Measurements from ENCODE around the gene CKS1B. TPM values are rescaled to one million over a fixed set of nuclear protein-coding genes. Genes with fewer than 3 reads are reported as not detected.

CKS1B gene
- total RNA-seq, 5 donors from 2014 or later (not counting 1 experiment from before 2014, with no cell fraction given), result 7.9 to 11.8 (median 10.3) TPM

- peaks cover 4 to 6% of the 10 kb centered on the region in 2 experiments for H3K4me1 ChIP-seq (ENCODE audit: control insufficient read depth in 1 of 2, extremely low read depth in 1 of 2, insufficient read depth in 2 of 2, low read length in 2 of 2)
- peaks cover 13 to 34% (median 25%) of the 10 kb centered on the region in 3 donors for H3K4me1 Mint-ChIP-seq
- H3K27ac Mint-ChIP-seq, result no peak overlapping the region
- H3K4me3 Mint-ChIP-seq, result no peak overlapping the region
- H3K27me3 Mint-ChIP-seq, result no peaks in the 10 kb centered on the region
- WGBS (ENCODE audit: insufficient coverage), result 91% methylated on average over 5 of the region's 5 CpGs
- H3K27me3 ChIP-seq (replicated peaks in 1 of 2; ENCODE audit: control insufficient read depth in 2 of 2, extremely low read depth in 1 of 2, insufficient read depth in 2 of 2, low read length in 1 of 2), result peaks cover 0 to 2% of the 10 kb centered on the region in 2 experiments
- H3K27ac ChIP-seq (ENCODE audit: low read length), result no peak overlapping the region
- ATAC-seq (replicated peaks in 1 of 4) (no peak), DNase-seq (no peak)
- H3K9me3 ChIP-seq, result no peaks in the 10 kb centered on the region
- H3K36me3 Mint-ChIP-seq, result no peaks in the 10 kb centered on the region
- H3K36me3 ChIP-seq (ENCODE audit: control insufficient read depth in 2 of 2, extremely low read depth in 1 of 2, insufficient read depth in 1 of 2, low read length in 1 of 2), result no peaks in the 10 kb centered on the region
- CTCF ChIA-PET, result interaction anchor here in 1 of 2 donors (0.6 kb wide), 1 partner anchor 90 kb away, joined by 3 read pairs; no protein-coding TSS in a partner anchor
- POLR2A ChIA-PET, result interaction anchor here in 1 of 2 donors (0.5 kb wide), 1 partner anchor 24 kb away, joined by 4 read pairs; no protein-coding TSS in a partner anchor
- H3K4me3 ChIP-seq (ENCODE audit: control insufficient read depth in 1 of 2, extremely low read depth in 1 of 2, low read length in 1 of 2), result no peak overlapping the region
- H3K9me3 Mint-ChIP-seq, result no peaks in the 10 kb centered on the region
Measured at GRCh38 chr1:155023627-155024026, 49.1 kb downstream of the CKS1B start.

- peaks cover 10 to 29% (median 19%) of the 10 kb centered on the region in 3 donors for H3K4me1 Mint-ChIP-seq
- ATAC-seq (replicated peaks in 1 of 4), result no peak
- H3K4me3 Mint-ChIP-seq, result no peak overlapping the region
- Histone ChIP-seq H3K9me3 (no peaks in the 10 kb centered on the region), H3K27ac (ENCODE audit: low read length) (no peak overlapping the region), H3K36me3 (ENCODE audit: control insufficient read depth in 2 of 2, extremely low read depth in 1 of 2, insufficient read depth in 1 of 2, low read length in 1 of 2) (no peaks in the 10 kb centered on the region), H3K27me3 (replicated peaks in 1 of 2; ENCODE audit: control insufficient read depth in 2 of 2, extremely low read depth in 1 of 2, insufficient read depth in 2 of 2, low read length in 1 of 2) (peaks cover 0 to 2% of the 10 kb centered on the region in 2 experiments), H3K4me3 (ENCODE audit: control insufficient read depth in 1 of 2, extremely low read depth in 1 of 2, low read length in 1 of 2) (no peak overlapping the region), H3K4me1 (ENCODE audit: control insufficient read depth in 1 of 2, extremely low read depth in 1 of 2, insufficient read depth in 2 of 2, low read length in 2 of 2) (peaks cover 1 to 6% of the 10 kb centered on the region in 2 experiments)
- no peak for DNase-seq
- H3K36me3 Mint-ChIP-seq, result no peaks in the 10 kb centered on the region
- H3K9me3 Mint-ChIP-seq, result no peaks in the 10 kb centered on the region
- CTCF ChIA-PET, result interaction anchor here in 1 of 2 donors (0.7 kb wide), 1 partner anchor 37 kb away, joined by 5 read pairs; no protein-coding TSS in a partner anchor
- 93% methylated on average over 7 of the region's 9 CpGs for WGBS (ENCODE audit: insufficient coverage)
- POLR2A ChIA-PET, result no interaction called here
- no peaks in the 10 kb centered on the region for H3K27me3 Mint-ChIP-seq
- no peak overlapping the region for H3K27ac Mint-ChIP-seq
Measured at GRCh38 chr1:155024315-155024714, 49.8 kb downstream of the CKS1B start.

- no peak overlapping the region for H3K4me3 ChIP-seq (ENCODE audit: control insufficient read depth in 1 of 2, extremely low read depth in 1 of 2, low read length in 1 of 2)
- Mint-ChIP-seq H3K36me3 (no peaks in the 10 kb centered on the region), H3K4me1 (peaks cover 2 to 17% (median 11%) of the 10 kb centered on the region in 3 donors), H3K4me3 (no peak overlapping the region), H3K27ac (no peak overlapping the region), H3K9me3 (no peaks in the 10 kb centered on the region), H3K27me3 (peaks cover 0 to 1% of the 10 kb centered on the region in 2 donors)
- no peaks in the 10 kb centered on the region for H3K36me3 ChIP-seq (ENCODE audit: control insufficient read depth in 2 of 2, extremely low read depth in 1 of 2, insufficient read depth in 1 of 2, low read length in 1 of 2)
- H3K9me3 ChIP-seq, result no peaks in the 10 kb centered on the region
- 75% methylated on average over 8 of the region's 9 CpGs for WGBS (ENCODE audit: insufficient coverage)
- peaks cover 0 to 6% of the 10 kb centered on the region in 2 experiments for H3K4me1 ChIP-seq (ENCODE audit: control insufficient read depth in 1 of 2, extremely low read depth in 1 of 2, insufficient read depth in 2 of 2, low read length in 2 of 2)
- DNase-seq (no peak), ATAC-seq (replicated peaks in 1 of 4) (no peak)
- H3K27me3 ChIP-seq (replicated peaks in 1 of 2; ENCODE audit: control insufficient read depth in 2 of 2, extremely low read depth in 1 of 2, insufficient read depth in 2 of 2, low read length in 1 of 2), result peaks cover 0 to 16% of the 10 kb centered on the region in 2 experiments
- CTCF ChIA-PET, result interaction anchor here in 1 of 2 donors (0.7 kb wide), 1 partner anchor 563 kb away, joined by 9 read pairs; no protein-coding TSS in a partner anchor
- POLR2A ChIA-PET, result no interaction called here
- no peak overlapping the region for H3K27ac ChIP-seq (ENCODE audit: low read length)
Measured at GRCh38 chr1:155026154-155026553, 51.7 kb downstream of the CKS1B start.

- peaks cover 0 to 6% of the 10 kb centered on the region in 2 experiments for H3K4me1 ChIP-seq (ENCODE audit: control insufficient read depth in 1 of 2, extremely low read depth in 1 of 2, insufficient read depth in 2 of 2, low read length in 2 of 2)
- Mint-ChIP-seq H3K9me3 (no peaks in the 10 kb centered on the region), H3K36me3 (no peaks in the 10 kb centered on the region), H3K27me3 (peaks cover 0 to 1% of the 10 kb centered on the region in 2 donors), H3K4me1 (peaks cover 2 to 13% (median 9%) of the 10 kb centered on the region in 3 donors), H3K4me3 (no peak overlapping the region), H3K27ac (no peak overlapping the region)
- no peaks in the 10 kb centered on the region for H3K36me3 ChIP-seq (ENCODE audit: control insufficient read depth in 2 of 2, extremely low read depth in 1 of 2, insufficient read depth in 1 of 2, low read length in 1 of 2)
- 85% methylated on average over 6 of the region's 6 CpGs for WGBS (ENCODE audit: insufficient coverage)
- ChIA-PET POLR2A (no interaction called here), CTCF (no interaction called here)
- H3K9me3 ChIP-seq, result no peaks in the 10 kb centered on the region
- no peak for ATAC-seq (replicated peaks in 1 of 4)
- H3K27ac ChIP-seq (ENCODE audit: low read length), result no peak overlapping the region
- no peak for DNase-seq
- no peak overlapping the region for H3K4me3 ChIP-seq (ENCODE audit: control insufficient read depth in 1 of 2, extremely low read depth in 1 of 2, low read length in 1 of 2)
- H3K27me3 ChIP-seq (replicated peaks in 1 of 2; ENCODE audit: control insufficient read depth in 2 of 2, extremely low read depth in 1 of 2, insufficient read depth in 2 of 2, low read length in 1 of 2), result peaks cover 0 to 16% of the 10 kb centered on the region in 2 experiments
Measured at GRCh38 chr1:155026588-155026987, 52.1 kb downstream of the CKS1B start.

Other genes with a start within 250 kb of the CKS1B start
- gene KCNN3, start 104.4 kb upstream of the CKS1B start, total RNA-seq, result under 1 TPM; 0.03 to 0.23 (median 0.18) TPM
- 10 to 100 TPM; 12.6 to 24.9 (median 22.4) TPM for gene PMVK, start 38.0 kb upstream of the CKS1B start, total RNA-seq
- 100 to 1,000 TPM; 299 to 450 (median 328) TPM for gene PBXIP1, start 18.6 kb upstream of the CKS1B start, total RNA-seq
- 10 to 100 TPM; 36.0 to 70.8 (median 68.5) TPM for gene PYGO2, start 12.9 kb upstream of the CKS1B start, total RNA-seq
- 10 to 100 TPM; 61.3 to 88.2 (median 76.8) TPM for gene SHC1, start 3.9 kb upstream of the CKS1B start, total RNA-seq
- gene FLAD1, start 8.7 kb downstream of the CKS1B start, total RNA-seq, result 10 to 100 TPM; 32.8 to 64.3 (median 53.4) TPM
- gene LENEP, start 18.9 kb downstream of the CKS1B start, total RNA-seq, result 1 to 10 TPM in 3 of 5 donors, not detected in 2; 1.3 to 3.0 (median 1.6) TPM
- gene ZBTB7B, start 28.1 kb downstream of the CKS1B start, total RNA-seq, result 10 to 100 TPM; 39.6 to 68.4 (median 51.7) TPM
- gene DCST2, start 59.1 kb downstream of the CKS1B start, total RNA-seq, result 1 to 10 TPM; 1.1 to 2.6 (median 1.6) TPM
- under 1 TPM in 3 of 5 donors, not detected in 2; 0.30 to 0.58 (median 0.54) TPM for gene DCST1, start 59.1 kb downstream of the CKS1B start, total RNA-seq
- gene ADAM15, start 76.6 kb downstream of the CKS1B start, total RNA-seq, result 10 to 100 TPM; 17.3 to 53.0 (median 37.2) TPM
- 1 to 10 TPM; 3.1 to 7.8 (median 6.6) TPM for gene EFNA4, start 89.1 kb downstream of the CKS1B start, total RNA-seq
- gene EFNA3, start 104.2 kb downstream of the CKS1B start, total RNA-seq, result 1 to 10 TPM in 3 of 5 donors, under 1 TPM in 1, not detected in 1; 0.68 to 2.6 (median 2.3) TPM
- 1 to 10 TPM; 1.6 to 8.4 (median 5.1) TPM for gene EFNA1, start 153.2 kb downstream of the CKS1B start, total RNA-seq
- 10 to 100 TPM; 20.7 to 34.9 (median 30.8) TPM for gene SLC50A1, start 161.2 kb downstream of the CKS1B start, total RNA-seq
- gene DPM3, start 165.8 kb downstream of the CKS1B start, total RNA-seq, result 10 to 100 TPM; 26.9 to 70.7 (median 64.5) TPM
- gene KRTCAP2, start 198.6 kb downstream of the CKS1B start, total RNA-seq, result 100 to 1,000 TPM in 4 of 5 donors, 10 to 100 TPM in 1; 93.6 to 150 (median 138) TPM
- gene TRIM46, start 199.2 kb downstream of the CKS1B start, total RNA-seq, result 10 to 100 TPM in 2 of 5 donors, 1 to 10 TPM in 3; 5.1 to 12.2 (median 9.8) TPM
- gene THBS3, start 233.2 kb downstream of the CKS1B start, total RNA-seq, result 10 to 100 TPM; 24.1 to 43.9 (median 34.0) TPM
- 10 to 100 TPM; 20.4 to 28.4 (median 25.1) TPM for gene MTX1, start 234.0 kb downstream of the CKS1B start, total RNA-seq